Measurements from ENCODE around the gene ZNF362.

ZNF362 gene

GRCh38 chr1:33344896-33345560, 88.7 kb downstream of the ZNF362 start:
- DNase-seq (ENCODE audit: insufficient read length, low spot score) (no peak), FAIRE-seq (no peak)
- TF ChIP-seq CTCF (IDR thresholded peaks at IDR 0.05; ENCODE audit: insufficient read depth, missing control alignments): no peak

- TF ChIP-seq CTCF (IDR thresholded peaks at IDR 0.05; ENCODE audit: insufficient read depth, missing control alignments): no peak
- DNase-seq (ENCODE audit: insufficient read length, low spot score) (no peak), FAIRE-seq (no peak)
Observed at GRCh38 chr1:33346533-33346926, 90.2 kb downstream of the ZNF362 start.

- FAIRE-seq: no peak
- no peak for DNase-seq (ENCODE audit: insufficient read length, low spot score)
- no peak for TF ChIP-seq CTCF (IDR thresholded peaks at IDR 0.05; ENCODE audit: insufficient read depth, missing control alignments)
Observed at GRCh38 chr1:33346927-33347649, 90.8 kb downstream of the ZNF362 start.

GRCh38 chr1:33347650-33347992, 91.3 kb downstream of the ZNF362 start:
- TF ChIP-seq CTCF (IDR thresholded peaks at IDR 0.05; ENCODE audit: insufficient read depth, missing control alignments): no peak
- no peak for DNase-seq (ENCODE audit: insufficient read length, low spot score)
- no peak for FAIRE-seq

GRCh38 chr1:33348194-33348593, 91.9 kb downstream of the ZNF362 start:
- TF ChIP-seq CTCF (IDR thresholded peaks at IDR 0.05; ENCODE audit: insufficient read depth, missing control alignments): no peak
- DNase-seq (ENCODE audit: insufficient read length, low spot score): no peak
- FAIRE-seq: no peak

GRCh38 chr1:33348676-33349080, 92.4 kb downstream of the ZNF362 start:
- FAIRE-seq: no peak
- TF ChIP-seq CTCF (IDR thresholded peaks at IDR 0.05; ENCODE audit: insufficient read depth, missing control alignments): no peak
- DNase-seq (ENCODE audit: insufficient read length, low spot score): no peak

GRCh38 chr1:33349081-33349759, 92.9 kb downstream of the ZNF362 start:
- FAIRE-seq: no peak
- TF ChIP-seq CTCF (IDR thresholded peaks at IDR 0.05; ENCODE audit: insufficient read depth, missing control alignments): no peak
- no peak for DNase-seq (ENCODE audit: insufficient read length, low spot score)
